ENCODE measurements around the gene NAGA.
"Not testable (repeated sequence)": the region's sequence is repeated elsewhere in the genome, so short reads cannot be mapped to it uniquely, and the experiment has no call there.

The NAGA gene

GRCh38 chr22:42074846-42075676, 4.4 kb upstream of the NAGA start:
- no peak for DNase-seq

GRCh38 chr22:42074132-42074811, 3.7 kb upstream of the NAGA start, which contains the start of gene PHETA2:
Gene PHETA2 (plus strand): TSS chr22:42074248. CDS start chr22:42077294, 3,046 bp downstream.
- no peak for DNase-seq

GRCh38 chr22:42073621-42074041, 3.0 kb upstream of the NAGA start:
- DNase-seq = no peak

GRCh38 chr22:42072606-42073330, 2.2 kb upstream of the NAGA start:
- DNase-seq = no peak

GRCh38 chr22:42071508-42071907, 896 bp upstream of the NAGA start:
- not testable (repeated sequence) for DNase-seq

GRCh38 chr22:42069801-42070516, 653 bp downstream of the NAGA start:
- DNase-seq = no peak

GRCh38 chr22:42068291-42068690, 2.3 kb downstream of the NAGA start:
- no peak for DNase-seq

GRCh38 chr22:42067671-42068251, 2.9 kb downstream of the NAGA start:
- no peak for DNase-seq

GRCh38 chr22:42066937-42067336, 3.7 kb downstream of the NAGA start:
- no peak for DNase-seq

- DNase-seq = no peak
Measured at GRCh38 chr22:42066126-42066761, 4.4 kb downstream of the NAGA start.

GRCh38 chr22:42065438-42066125, 5.0 kb downstream of the NAGA start:
- DNase-seq = no peak

- DNase-seq = no peak
Measured at GRCh38 chr22:42064629-42065028, 6.0 kb downstream of the NAGA start.

- no peak for DNase-seq
Measured at GRCh38 chr22:42062506-42063170, 8.0 kb downstream of the NAGA start.

GRCh38 chr22:42061041-42061440, 9.6 kb downstream of the NAGA start:
- DNase-seq = no peak

GRCh38 chr22:42060489-42060888, 10.1 kb downstream of the NAGA start:
- no peak for DNase-seq

- DNase-seq = no peak
Measured at GRCh38 chr22:42056757-42057511, 13.7 kb downstream of the NAGA start.

- no peak for DNase-seq
Measured at GRCh38 chr22:42052765-42053164, 17.8 kb downstream of the NAGA start.

- DNase-seq = no peak
Measured at GRCh38 chr22:42050641-42051180, 19.9 kb downstream of the NAGA start.

GRCh38 chr22:42041784-42042183, 28.8 kb downstream of the NAGA start:
- no peak for DNase-seq

- no peak for DNase-seq
Measured at GRCh38 chr22:42039271-42039670, 31.3 kb downstream of the NAGA start.
